T-cell (primary cell): Measurements from ENCODE around the gene ASB14. TPM values are rescaled to one million over a fixed set of nuclear protein-coding genes. Genes with fewer than 3 reads are reported as not detected.
"Not testable (repeated sequence)": the region's sequence is repeated elsewhere in the genome, so short reads cannot be mapped to it uniquely, and the experiment has no call there.

Experiments
- ATAC-seq, 4 experiments: fragments of 200-7000 bp in 3 of 4; fragments of 150-1000 bp in 1 of 4; cut with Tn5 transposase; replicated peaks in 1 of 4; 1 replicate in 3 of 4; 2 replicates in 1 of 4; pipeline ENCODE4 v1.10.0; 2021; ENCODE audit warnings: moderate library complexity in 3 of 4, mild to moderate bottlenecking in 2 of 4, moderate number of reproducible peaks in 1 of 4
- CTCF ChIA-PET, 2 donors: fragments of 300-600 bp; sonication (Branson Sonifier 250); formaldehyde crosslinking; loops; one replicate each; lab custom pipeline; 2022; ENCODE audit warnings: antibody characterized with exemption in 2 of 2; lab: Charles Lee
- POLR2A ChIA-PET, 2 donors: fragments of 300-600 bp; sonication (Branson Sonifier 250); formaldehyde crosslinking; loops; one replicate each; lab custom pipeline; 2022; ENCODE audit warnings: antibody characterized with exemption in 2 of 2; lab: Charles Lee
- DNase-seq, 35 experiments: peaks; one replicate each; pipeline versions ENCODE4 v3.0.0 to v3.0.0-alpha.2; 2013 to 2023
- H3K27ac ChIP-seq: one replicate; pipeline ENCODE4 v1.5.1; 2013; ENCODE audit warnings: low read length
- H3K27me3 ChIP-seq, 2 experiments: replicated peaks in 1 of 2; 1 replicate in 1 of 2; 2 replicates in 1 of 2; pipeline versions ENCODE4 v1.6.1 to v1.7.0; 2013; ENCODE audit warnings: low read length in 1 of 2, mixed read lengths in 1 of 2; ENCODE audit not compliant: control insufficient read depth in 2 of 2, insufficient read depth in 2 of 2; ENCODE audit errors: extremely low read depth in 1 of 2
- H3K36me3 ChIP-seq, 2 donors: 1 replicate in 1 of 2; 2 replicates in 1 of 2; pipeline versions ENCODE4 v1.6.1 to v1.7.0; 2013; ENCODE audit warnings: low read length in 1 of 2; ENCODE audit not compliant: control insufficient read depth in 2 of 2, insufficient read depth in 1 of 2; ENCODE audit errors: extremely low read depth in 1 of 2
- H3K4me1 ChIP-seq, 2 experiments: 1 replicate in 1 of 2; 2 replicates in 1 of 2; pipeline versions ENCODE4 v1.6.1 to v1.7.0; 2013; ENCODE audit warnings: low read length in 2 of 2, mixed read lengths in 1 of 2; ENCODE audit not compliant: insufficient read depth in 2 of 2, control insufficient read depth in 1 of 2; ENCODE audit errors: extremely low read depth in 1 of 2
- H3K4me3 ChIP-seq, 2 donors: 1 replicate in 1 of 2; 2 replicates in 1 of 2; pipeline versions ENCODE4 v1.5.1 to v1.7.0; 2013; ENCODE audit warnings: mild to moderate bottlenecking in 2 of 2, low read length in 1 of 2, moderate library complexity in 1 of 2; ENCODE audit not compliant: control insufficient read depth in 1 of 2; ENCODE audit errors: extremely low read depth in 1 of 2
- H3K9me3 ChIP-seq: 2 replicates; pipeline ENCODE4 v1.7.0; 2013
- H3K27ac Mint-ChIP-seq, 2 donors: one replicate each; pipeline ENCODE4 v1.8.0; 2020 to 2021; ENCODE audit warnings: mild to moderate bottlenecking in 2 of 2, mixed read lengths in 2 of 2
- H3K27me3 Mint-ChIP-seq, 2 donors: one replicate each; pipeline ENCODE4 v1.8.0; 2021 to 2022; ENCODE audit warnings: mixed read lengths in 2 of 2
- H3K36me3 Mint-ChIP-seq: one replicate; pipeline ENCODE4 v1.8.0; 2021; ENCODE audit warnings: mixed read lengths
- H3K4me1 Mint-ChIP-seq, 3 donors: one replicate each; pipeline ENCODE4 v1.8.0; 2020 to 2022; ENCODE audit warnings: mixed read lengths in 3 of 3, mild to moderate bottlenecking in 1 of 3
- H3K4me3 Mint-ChIP-seq, 3 donors: one replicate each; pipeline ENCODE4 v1.8.0; 2020 to 2022; ENCODE audit warnings: mild to moderate bottlenecking in 3 of 3, mixed read lengths in 3 of 3, moderate library complexity in 3 of 3
- H3K9me3 Mint-ChIP-seq, 3 donors: one replicate each; pipeline ENCODE4 v1.8.0; 2020 to 2022; ENCODE audit warnings: mixed read lengths in 3 of 3
- WGBS: methylation state at CpG from one replicate; pipeline ENCODE4 v1.1.5; 2013; ENCODE audit warnings: missing lambda C conversion rate; ENCODE audit not compliant: insufficient coverage; 5-methylcytosine and 5-hydroxymethylcytosine counted together
- total RNA-seq, 35 experiments: library from RNA in 6 of 35; stranded (reverse) in 6 of 35; fragments of 120-200 nt in 1 of 35; gene quantifications; one replicate each; pipeline versions ENCODE4 v1.2.1 to v1.2.4 and lab custom pipeline; 2013 to 2026

Gene ASB14
- total RNA-seq (not detected), total RNA-seq (lab: John Stamatoyannopoulos, UW) (0 to 0.16 (median 0.05) reads per million in 29 experiments)
- not detected for total RNA-seq (2013)

GRCh38 chr3:57292159-57292896 lies at the start of gene ASB14:
Gene ASB14 (minus strand): TSS chr3:57292685. CDS start chr3:57292033, 652 bp downstream.
- H3K4me1 ChIP-seq = no peaks in the 10 kb centered on the region
- CTCF ChIA-PET = no interaction called here
- H3K27me3 ChIP-seq = no peaks in the 10 kb centered on the region
- no peaks in the 10 kb centered on the region for H3K36me3 ChIP-seq
- H3K27ac ChIP-seq = no peak within 1 kb of the TSS
- DNase-seq = no peak
- Mint-ChIP-seq H3K4me1 (no peaks in the 10 kb centered on the region), H3K9me3 (no peaks in the 10 kb centered on the region), H3K27me3 (peaks cover 25% of the 10 kb centered on the region in 2 donors), H3K27ac (no peak within 1 kb of the TSS), H3K4me3 (no peak within 1 kb of the TSS), H3K36me3 (no peaks in the 10 kb centered on the region)
- POLR2A ChIA-PET = no interaction called here
- WGBS = no CpG with 5 or more reads among the region's 1 CpG
- ATAC-seq = no peak
- H3K9me3 ChIP-seq = no peaks in the 10 kb centered on the region
- no peak within 1 kb of the TSS for H3K4me3 ChIP-seq

GRCh38 chr3:57339071-57339642 lies 46.7 kb upstream of the ASB14 start:
- H3K9me3 ChIP-seq, H3K4me1 Mint-ChIP-seq, H3K27ac Mint-ChIP-seq, H3K36me3 ChIP-seq, H3K4me1 ChIP-seq, H3K27me3 ChIP-seq, H3K36me3 Mint-ChIP-seq, H3K4me3 ChIP-seq, DNase-seq, H3K4me3 Mint-ChIP-seq, ATAC-seq, H3K27ac ChIP-seq, H3K9me3 Mint-ChIP-seq, POLR2A ChIA-PET: not testable (repeated sequence)
- WGBS = no CpG with 5 or more reads among the region's 7 CpGs
- peaks cover 6 to 20% of the 10 kb centered on the region in 2 donors for H3K27me3 Mint-ChIP-seq
- CTCF ChIA-PET = interaction anchor here in 1 of 2 donors (0.6 kb wide), 1 partner anchor 153 kb away, joined by 3 read pairs; no protein-coding TSS in a partner anchor

GRCh38 chr3:57338272-57339070 lies 46.0 kb upstream of the ASB14 start:
- H3K27ac Mint-ChIP-seq, POLR2A ChIA-PET, H3K36me3 Mint-ChIP-seq, DNase-seq, H3K36me3 ChIP-seq, H3K27me3 ChIP-seq, CTCF ChIA-PET, H3K4me1 ChIP-seq, H3K9me3 ChIP-seq, H3K27ac ChIP-seq, H3K9me3 Mint-ChIP-seq, H3K4me3 ChIP-seq, ATAC-seq, H3K4me1 Mint-ChIP-seq, H3K4me3 Mint-ChIP-seq: not testable (repeated sequence)
- peaks cover 4 to 20% of the 10 kb centered on the region in 2 donors for H3K27me3 Mint-ChIP-seq
- WGBS = 90% methylated on average over 33 of the region's 40 CpGs

GRCh38 chr3:57335283-57335938 lies 42.9 kb upstream of the ASB14 start:
- H3K4me1 ChIP-seq = no peaks in the 10 kb centered on the region
- CTCF ChIA-PET = no interaction called here
- H3K27me3 ChIP-seq = no peaks in the 10 kb centered on the region
- no peaks in the 10 kb centered on the region for H3K36me3 ChIP-seq
- ATAC-seq (no peak), DNase-seq (no peak)
- no peaks in the 10 kb centered on the region for H3K9me3 Mint-ChIP-seq
- POLR2A ChIA-PET = no interaction called here
- H3K36me3 Mint-ChIP-seq = no peaks in the 10 kb centered on the region
- peaks cover 6 to 15% of the 10 kb centered on the region in 2 donors for H3K27me3 Mint-ChIP-seq
- 100% methylated on average over 1 of the region's 5 CpGs for WGBS
- no peak overlapping the region for H3K27ac Mint-ChIP-seq
- no peak overlapping the region for H3K4me3 Mint-ChIP-seq
- H3K9me3 ChIP-seq = no peaks in the 10 kb centered on the region
- H3K4me1 Mint-ChIP-seq = no peaks in the 10 kb centered on the region
- H3K4me3 ChIP-seq = no peak overlapping the region
- H3K27ac ChIP-seq = no peak overlapping the region

- no peak overlapping the region for H3K27ac Mint-ChIP-seq
- no peaks in the 10 kb centered on the region for H3K4me1 ChIP-seq
- peaks cover 0 to 2% (median 0%) of the 10 kb centered on the region in 3 donors for H3K9me3 Mint-ChIP-seq
- DNase-seq = no peak
- H3K4me3 ChIP-seq = no peak overlapping the region
- H3K27me3 Mint-ChIP-seq = peaks cover 3 to 4% of the 10 kb centered on the region in 2 donors
- H3K4me1 Mint-ChIP-seq = no peaks in the 10 kb centered on the region
- H3K4me3 Mint-ChIP-seq = no peak overlapping the region
- no peaks in the 10 kb centered on the region for H3K27me3 ChIP-seq
- no peak overlapping the region for H3K27ac ChIP-seq
- no peak for ATAC-seq
- H3K36me3 Mint-ChIP-seq = no peaks in the 10 kb centered on the region
- no CpG with 5 or more reads among the region's 3 CpGs for WGBS
- H3K36me3 ChIP-seq = no peaks in the 10 kb centered on the region
- POLR2A ChIA-PET = no interaction called here
- H3K9me3 ChIP-seq = no peaks in the 10 kb centered on the region
- CTCF ChIA-PET = interaction anchor here in 1 of 2 donors (0.7 kb wide), 1 partner anchor 141 kb away, joined by 3 read pairs; no protein-coding TSS in a partner anchor
Observed at GRCh38 chr3:57331078-57331610, 38.7 kb upstream of the ASB14 start.

GRCh38 chr3:57326498-57326897 lies 34.0 kb upstream of the ASB14 start:
- DNase-seq, H3K36me3 Mint-ChIP-seq, CTCF ChIA-PET, ATAC-seq, H3K4me1 ChIP-seq, H3K4me3 ChIP-seq, H3K4me3 Mint-ChIP-seq, H3K4me1 Mint-ChIP-seq, H3K36me3 ChIP-seq, H3K27me3 ChIP-seq, H3K9me3 ChIP-seq, H3K9me3 Mint-ChIP-seq, H3K27ac Mint-ChIP-seq, H3K27ac ChIP-seq, POLR2A ChIA-PET: not testable (repeated sequence)
- WGBS = no CpG with 5 or more reads among the region's 1 CpG
- peaks cover 10 to 11% of the 10 kb centered on the region in 2 donors for H3K27me3 Mint-ChIP-seq
